HG03342 (cell line): ENCODE data around the gene SYT9.

Source experiments
- ATAC-seq: cut with Tn5 transposase; IDR thresholded peaks from one replicate; pipeline ENCODE4 v1.9.1; 2021; ENCODE audit warnings: mild to moderate bottlenecking, moderate library complexity; ENCODE audit not compliant: unreplicated experiment

SYT9 gene

DNA sequence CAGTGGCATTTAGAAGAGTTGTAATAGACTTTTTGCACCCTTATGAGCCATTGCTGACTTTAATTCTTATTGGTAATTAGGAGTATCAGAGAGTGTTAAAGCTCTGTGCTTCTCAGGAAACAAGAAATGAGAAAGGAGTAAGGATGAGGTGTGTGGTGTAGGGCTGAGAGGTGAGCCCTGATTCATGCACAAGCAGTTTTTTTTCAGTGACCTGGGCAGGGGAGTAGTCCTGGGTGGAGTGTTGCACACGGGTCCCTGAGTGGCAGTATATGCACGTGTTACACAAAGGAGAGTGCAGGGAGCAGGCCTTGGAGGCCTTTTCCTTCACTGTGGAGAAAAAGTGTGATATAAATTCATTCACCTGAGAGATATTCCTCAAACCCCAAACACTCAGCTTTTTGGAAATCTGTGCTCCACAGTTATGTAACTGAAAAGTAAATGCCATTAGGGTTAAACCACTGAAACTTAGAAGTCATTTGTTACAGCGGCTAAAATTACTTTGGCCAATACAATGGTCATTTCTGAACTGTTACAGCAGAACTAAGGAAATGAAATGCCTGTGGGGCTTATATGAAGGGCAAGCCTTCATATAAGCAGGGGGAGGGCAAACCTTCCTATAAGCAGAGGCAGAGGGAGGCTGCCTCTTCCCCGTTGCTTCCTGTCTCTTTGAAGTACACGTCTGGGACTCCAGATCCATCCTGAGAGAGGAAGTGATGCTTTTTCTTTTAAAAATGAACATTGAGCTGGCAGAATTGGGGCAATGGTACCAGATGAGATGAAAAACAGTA, 171.0 kb downstream of the SYT9 start:
- no peak for ATAC-seq

DNA sequence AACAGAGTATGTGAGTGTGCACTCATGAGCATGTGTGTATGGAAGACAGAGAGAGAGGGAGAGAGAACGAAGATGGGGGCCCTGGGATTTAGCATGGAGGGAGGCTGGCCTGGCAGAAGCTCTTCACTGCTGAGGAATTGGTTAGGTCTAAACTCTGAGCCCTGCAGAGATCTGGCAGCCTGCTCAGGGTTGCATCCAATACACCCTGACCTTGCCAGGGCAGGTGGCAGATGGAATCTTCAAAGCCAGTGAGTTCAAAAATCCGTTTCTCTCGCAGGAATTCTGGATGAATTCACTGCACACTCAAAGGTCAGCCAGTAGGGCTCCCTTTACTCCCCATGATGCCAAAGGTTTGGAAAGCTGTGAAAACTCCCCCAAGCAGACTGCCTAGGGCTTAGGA, 172.2 kb downstream of the SYT9 start:
- ATAC-seq, result no peak

DNA sequence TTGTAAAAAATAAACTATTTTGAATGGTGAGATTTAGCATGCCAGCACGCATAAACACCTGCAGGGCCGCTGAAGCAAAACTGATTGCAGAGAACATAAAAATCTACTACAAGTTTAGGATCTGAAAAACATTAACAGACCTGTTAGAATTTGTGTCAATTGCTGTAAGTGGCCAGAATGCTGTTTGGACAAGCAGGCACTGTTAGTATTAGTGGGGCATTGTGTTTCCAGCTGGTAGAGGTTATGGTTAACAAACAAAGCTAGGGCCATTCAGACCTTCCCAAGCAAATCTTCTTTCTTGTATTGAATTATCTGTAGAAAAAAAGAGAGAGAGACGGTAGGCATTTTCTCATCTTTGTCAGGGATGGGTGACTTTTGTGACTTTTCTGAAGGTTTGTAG, 176.0 kb downstream of the SYT9 start:
- ATAC-seq, result no peak

DNA sequence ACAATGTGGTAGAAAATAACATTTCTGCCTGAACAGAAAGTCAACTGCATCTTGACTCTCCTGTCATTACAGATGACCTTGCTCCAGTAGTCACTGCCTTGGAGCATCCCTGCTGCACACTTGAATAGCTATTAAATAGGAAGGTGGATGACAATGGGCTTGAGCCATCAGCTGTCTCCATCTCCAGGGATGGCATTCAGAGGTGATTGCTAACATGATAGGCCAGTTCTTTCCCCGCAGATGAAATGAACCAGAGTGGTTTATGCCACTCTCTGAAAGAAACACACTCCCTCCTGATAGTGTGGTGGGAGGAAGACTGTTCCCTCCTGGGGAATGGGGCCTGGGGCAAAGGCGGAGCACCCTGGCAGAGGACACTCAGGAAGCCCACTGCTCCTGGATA, 176.5 kb downstream of the SYT9 start:
- ATAC-seq, result no peak

DNA sequence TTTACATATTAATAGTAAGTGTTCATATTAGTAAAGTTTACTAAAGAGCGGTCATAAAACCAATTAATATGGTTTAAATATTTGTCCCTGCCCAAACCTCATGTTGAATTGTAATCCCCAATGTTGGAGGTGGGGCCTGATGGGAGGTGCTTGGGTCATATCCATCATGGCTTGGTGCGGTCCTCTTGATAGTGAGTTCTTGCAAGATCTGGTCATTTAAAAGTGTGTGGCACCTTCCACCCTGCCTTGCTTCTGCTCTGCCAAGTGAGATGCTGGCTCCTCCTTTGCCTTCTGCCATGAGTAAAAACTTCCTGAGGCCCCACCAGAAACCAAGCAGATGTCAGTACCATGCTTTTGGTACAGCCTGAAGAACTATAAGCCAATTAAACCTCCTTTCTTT, 178.8 kb downstream of the SYT9 start:
- no peak for ATAC-seq

DNA sequence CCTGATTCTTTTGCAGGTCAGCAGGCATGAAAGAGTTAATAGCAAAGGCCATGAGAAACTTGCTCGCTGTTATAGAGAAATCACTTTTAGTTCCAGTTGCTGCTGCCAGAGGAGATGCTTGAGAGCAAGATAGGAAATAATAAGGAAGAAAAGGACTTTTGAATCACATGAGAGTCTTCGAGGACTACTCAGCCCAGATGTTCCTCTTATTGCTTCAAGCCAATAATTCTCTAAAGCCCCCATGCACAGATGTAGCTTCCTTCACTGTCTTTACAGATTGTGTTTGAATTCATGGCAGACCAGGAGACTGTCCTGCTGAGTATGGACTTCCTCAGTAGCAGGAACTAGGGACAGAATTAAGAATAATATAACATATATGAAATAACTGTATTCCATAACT, 183.5 kb downstream of the SYT9 start:
- no peak for ATAC-seq

DNA sequence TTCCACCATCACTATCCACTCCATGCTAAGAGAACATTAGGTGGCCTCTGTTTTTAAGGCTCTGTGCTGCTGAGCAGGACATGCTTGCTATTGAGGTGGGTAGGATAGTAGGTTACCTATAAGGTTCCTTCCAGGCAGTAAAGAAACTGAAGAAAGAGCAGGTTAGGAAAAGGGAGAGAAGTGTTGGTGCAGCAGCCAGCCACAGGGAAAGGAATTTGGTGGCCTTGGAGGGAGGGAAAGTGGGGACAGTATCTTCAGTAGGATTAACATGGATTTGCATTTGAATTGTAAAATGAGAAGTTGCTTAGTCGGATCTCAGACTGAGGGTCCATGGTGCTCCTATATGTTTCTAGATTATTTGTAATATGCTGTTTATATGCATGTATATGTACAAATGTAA, 184.4 kb downstream of the SYT9 start:
- no peak for ATAC-seq

DNA sequence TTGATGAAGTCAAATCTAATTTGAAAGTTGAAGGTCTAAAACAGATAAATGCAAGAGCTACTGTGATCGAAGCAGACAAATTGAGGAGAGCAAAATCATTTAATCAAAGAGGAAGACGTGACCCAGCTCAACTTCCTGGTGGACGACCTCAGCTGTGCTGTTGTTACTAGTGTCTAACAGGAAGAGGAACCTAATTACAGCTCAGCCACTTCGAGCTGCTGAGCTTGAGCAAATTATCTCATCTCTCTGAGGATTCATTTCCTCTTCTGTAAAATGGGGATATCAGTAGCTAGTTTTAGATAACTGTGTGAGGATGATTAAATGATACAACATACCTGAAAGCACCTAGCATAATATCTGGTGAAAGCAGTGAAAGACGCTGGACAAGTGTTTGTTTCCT, 185.0 kb downstream of the SYT9 start:
- no peak for ATAC-seq

DNA sequence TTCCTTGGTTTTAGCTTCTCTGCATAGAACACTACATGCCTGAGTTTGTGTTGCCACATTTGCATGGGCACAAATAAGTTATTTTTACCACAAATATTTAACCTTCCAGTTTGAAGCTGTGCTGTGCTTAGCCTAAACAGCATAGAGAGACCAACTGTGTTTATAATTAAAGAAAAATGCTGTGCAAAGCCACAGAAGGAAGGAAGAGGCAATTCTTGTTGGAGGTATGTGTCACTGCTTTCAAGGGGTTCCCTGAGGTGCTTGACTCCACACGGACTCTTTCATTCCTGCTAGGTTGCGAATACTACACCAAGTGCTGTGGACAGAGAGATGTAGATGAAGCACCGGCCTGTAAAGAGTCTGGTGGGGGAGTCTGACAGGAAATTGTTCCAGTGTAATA, 186.0 kb downstream of the SYT9 start:
- no peak for ATAC-seq

DNA sequence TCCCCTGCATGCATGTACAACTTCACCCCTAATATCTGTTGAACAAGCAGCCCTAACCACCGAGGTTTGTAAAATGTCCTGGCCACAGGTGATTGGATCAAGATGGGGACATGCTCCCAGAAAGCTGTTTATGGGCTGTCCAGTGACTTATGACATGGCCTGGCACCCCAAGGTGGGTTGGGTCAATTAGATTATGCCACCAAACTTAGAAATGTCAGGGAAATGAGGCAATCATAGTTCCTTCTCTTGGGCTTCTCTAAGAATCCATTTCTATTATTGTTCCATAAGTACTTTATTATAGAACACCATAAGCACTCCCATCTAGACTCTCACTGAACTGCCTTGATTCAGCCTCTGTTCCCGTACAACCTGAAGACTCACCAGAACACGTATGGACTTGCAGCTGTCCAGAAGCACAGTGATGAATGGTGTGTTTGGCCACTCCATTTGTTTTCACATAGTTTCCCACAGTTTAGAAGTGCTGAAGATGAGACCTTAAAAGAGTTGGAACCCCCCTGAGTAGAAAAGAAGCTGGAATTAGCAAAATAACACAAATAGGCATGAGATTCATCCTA, 188.1 kb downstream of the SYT9 start:
- no peak for ATAC-seq

DNA sequence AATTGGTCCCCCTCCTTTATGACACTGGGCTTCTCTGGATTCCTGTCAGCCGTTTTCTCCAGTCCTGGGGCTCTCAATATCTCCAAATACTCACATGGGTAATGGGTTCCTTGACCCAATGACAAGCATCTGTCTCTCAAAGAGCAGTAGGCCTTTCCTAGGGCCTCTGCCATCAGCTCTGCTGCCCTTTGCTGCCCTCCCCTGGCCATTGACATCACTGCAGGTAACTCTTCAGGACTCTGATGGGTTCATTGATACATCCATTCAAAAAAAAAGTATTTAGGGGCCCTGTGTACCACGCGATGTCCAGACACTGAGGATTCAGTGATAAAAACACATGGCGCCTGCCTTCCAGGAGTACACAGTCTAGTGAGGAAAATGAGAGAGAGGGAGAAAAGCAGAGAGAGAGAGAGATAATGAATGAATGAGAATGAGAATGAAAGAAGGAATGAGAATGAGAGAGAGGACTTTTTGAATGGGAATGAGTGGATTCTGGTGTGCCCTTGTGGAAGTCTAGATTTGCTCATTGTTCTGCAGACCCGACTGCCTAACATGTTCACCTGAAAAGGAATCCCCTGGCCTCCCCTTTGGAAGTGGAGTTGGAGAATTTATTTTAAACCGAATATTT, 191.0 kb downstream of the SYT9 start:
- peak; percentile 89 for ATAC-seq

DNA sequence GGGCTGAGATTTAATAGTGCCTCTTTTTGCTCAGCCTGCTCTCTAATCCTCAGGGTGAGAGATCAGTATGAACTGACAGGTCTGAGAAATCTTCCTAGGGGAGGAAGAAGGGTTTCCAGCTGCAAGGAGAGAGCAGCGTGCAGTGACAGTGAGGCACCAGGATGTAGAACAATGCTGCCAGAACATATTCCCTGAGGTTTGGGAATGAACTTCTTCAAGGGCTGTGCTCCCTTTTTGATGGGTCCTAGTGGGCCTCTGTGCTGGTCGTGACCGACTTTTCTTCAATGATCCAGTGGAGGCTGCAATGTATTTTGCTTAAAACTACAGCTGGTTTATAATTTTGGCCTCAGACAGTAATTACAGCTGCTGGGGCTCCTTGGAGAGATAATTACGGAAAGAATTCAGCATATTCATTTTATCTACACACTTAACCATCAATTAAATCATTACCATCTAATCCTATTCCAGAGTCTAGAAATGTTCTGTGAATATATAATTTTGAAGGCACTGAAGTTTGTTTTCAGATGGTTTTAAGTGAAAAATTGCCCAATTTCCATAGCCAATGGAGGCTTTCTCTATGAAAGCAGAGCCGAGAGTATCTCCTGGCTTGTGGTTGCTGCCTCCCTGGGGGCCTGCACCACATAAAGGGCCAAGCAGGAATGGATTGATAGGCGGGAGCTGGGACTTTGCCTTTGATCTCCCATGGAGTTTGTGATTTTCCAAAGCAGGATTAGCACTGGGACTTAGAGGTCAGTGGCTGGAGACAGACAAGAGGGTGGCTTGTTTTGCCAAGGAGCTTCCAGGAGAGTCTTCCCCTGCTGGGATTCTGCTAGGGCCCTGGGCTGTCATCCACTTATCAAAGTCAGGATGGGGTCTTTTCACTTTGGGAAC, 192.6 kb downstream of the SYT9 start:
- ATAC-seq, result no peak

DNA sequence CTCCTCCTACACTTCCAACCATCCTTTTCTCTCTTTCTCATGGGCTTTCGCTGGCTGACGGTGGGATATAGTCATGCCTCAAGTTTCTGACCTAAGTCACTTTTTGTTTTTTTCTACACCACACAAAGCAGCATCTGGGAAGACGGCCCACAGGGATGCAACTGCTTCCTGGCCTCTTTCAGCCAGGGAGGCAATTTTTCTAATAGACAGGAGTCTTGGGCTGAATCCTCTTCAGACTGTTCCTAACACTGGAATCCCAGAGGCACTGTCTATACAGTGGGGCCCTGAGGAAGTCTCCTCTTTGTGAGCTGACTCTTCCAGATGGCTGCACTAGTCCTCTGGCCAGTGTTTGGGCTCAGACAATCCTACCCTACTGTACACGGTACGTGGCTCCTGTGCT, 193.9 kb downstream of the SYT9 start:
- no peak for ATAC-seq

DNA sequence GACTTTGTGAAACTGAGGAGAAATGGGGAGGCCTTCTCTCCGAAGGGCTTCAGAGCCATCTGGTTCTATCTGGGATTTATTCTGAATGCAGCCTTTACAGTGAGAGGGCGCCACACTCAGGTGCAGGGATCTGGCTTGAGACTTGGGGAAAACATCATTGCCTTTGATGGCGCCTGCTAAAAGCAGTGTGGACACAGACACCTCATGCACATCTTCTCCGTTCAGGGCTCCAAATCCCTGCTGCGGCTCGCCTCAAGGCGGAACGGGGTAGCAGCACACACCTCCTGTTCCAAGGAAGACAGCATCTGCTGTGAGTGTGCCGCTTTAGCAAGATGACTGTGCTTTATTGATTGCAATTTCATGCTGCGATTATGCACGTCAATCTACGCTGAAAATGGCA, 196.5 kb downstream of the SYT9 start:
- ATAC-seq, result no peak

DNA sequence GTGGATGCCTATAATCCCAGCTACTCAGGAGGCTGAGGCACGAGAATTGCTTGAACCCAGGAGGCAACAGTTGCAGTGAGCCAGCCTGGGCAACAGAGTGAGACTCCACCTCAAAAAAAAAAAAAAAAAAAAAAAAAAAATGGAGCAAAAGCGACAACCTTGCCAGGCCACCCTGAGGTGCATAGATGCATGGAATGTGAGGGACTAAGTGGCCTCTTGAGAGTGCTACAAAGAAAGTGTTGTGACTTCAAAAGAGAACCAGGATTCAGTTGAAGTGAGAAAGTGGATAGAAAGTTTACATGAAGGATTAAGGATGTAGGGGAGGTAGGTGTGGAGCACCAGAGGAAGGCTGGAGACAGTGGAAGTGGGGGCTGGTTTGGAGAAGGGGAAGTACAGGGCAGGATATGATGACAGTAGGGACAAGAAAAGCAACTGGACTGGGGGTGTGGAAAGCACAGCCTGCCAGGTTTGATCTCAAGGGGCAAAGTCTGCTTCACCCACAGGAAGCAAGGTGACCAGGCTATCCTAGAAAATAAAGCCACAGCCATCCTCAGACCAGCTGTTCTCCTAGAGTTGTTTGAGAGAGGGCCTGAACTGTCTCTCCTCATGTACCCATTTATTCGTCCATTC, 197.6 kb downstream of the SYT9 start:
- no peak for ATAC-seq

DNA sequence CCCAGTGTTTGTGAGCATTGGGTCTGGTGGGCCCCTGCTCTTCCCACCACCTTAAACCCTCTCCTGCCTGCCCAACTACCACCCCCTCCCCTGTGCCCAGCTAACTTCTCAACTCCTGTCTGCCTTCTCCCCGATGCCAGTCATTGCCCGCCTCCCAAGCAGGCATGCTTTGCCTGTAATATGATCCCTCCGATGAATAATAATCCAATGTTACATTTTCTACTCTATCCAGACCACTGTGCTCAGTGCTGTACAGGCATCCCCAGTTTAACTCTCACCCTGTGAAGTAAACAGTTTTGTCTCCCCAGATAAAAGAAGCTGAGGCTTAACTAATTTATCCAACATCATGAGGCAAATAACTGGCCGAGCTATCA, 198.1 kb downstream of the SYT9 start:
- no peak for ATAC-seq

DNA sequence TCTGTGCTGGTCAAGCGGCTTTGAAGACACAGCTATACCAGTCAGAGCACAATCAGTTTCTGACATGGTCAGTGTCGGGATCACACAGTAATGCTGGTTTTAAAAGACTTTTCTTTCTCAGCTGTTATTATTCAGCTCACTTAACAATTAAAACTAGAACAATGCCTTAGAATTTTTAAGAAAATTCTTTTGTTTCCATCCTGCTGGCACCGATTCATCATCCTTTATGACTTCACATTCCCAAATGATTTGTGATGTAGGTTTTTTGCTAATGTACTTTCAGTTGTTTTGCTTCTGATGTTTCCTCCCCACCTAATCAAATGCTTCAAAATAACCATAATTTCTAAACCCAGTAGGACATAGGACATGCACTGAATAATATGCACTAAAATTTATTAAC, 199.1 kb downstream of the SYT9 start:
- no peak for ATAC-seq

DNA sequence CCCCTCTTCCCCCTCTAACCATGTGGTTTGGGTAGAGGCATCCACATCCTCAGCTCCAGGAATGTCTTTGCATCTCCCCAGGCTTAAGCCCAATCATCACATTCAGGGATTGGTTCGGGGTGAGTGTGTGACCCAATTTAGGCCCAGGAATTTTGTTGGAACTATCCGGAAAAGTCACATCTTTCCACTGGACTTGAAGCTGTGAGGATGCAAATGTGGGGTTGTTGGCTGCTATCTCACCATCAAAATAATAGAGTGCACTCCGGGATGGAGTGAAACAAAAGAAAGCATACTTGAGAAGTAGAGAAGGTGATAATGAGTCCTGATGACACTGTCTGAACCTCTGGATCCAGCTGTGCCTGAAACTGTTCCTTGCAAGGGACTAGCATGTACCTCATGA, 199.8 kb downstream of the SYT9 start:
- ATAC-seq, result no peak

DNA sequence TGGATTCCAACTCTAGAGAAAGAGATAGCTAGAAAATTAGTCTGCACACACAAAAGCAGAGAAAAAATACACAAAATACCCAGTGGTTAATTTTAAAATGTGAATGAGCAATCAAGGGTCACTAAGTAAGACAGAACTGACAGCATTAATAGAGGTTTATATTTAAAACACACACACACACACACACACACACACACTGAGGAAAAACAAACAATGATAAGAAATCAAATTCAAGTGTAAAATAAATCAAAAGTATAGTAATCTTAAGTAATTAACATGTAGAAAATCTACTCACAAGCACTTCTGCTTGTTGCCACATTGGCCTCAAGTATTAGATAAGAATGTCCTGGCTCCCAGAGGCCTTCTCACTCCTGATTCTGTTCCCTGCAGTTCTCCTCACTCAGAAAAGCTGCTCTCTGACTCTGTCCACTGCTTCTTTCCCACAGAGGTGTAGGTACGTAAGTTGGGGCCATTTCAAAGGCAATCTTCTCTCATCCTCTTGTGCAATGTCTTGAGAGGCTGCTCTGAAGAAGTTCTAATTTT, 200.3 kb downstream of the SYT9 start:
- ATAC-seq, result no peak

DNA sequence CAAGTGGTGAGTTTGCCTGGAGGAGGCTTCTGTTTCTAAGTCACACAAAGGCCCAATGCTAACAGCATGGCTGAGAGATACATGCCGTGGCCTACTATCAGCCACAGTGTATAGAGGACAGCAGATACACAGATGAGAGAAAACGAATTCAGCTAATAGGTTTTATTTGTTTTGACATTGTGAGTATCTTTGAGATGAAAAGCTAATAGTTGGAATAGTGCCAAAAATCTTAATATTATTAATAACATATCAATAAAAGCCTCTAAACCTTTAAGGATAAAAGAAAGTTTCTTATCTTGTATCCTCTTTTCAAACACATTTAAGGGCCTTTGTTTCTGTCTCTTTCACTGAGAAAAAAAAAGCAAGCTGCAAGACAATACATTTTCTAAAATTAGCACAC, 203.2 kb downstream of the SYT9 start:
- no peak for ATAC-seq

DNA sequence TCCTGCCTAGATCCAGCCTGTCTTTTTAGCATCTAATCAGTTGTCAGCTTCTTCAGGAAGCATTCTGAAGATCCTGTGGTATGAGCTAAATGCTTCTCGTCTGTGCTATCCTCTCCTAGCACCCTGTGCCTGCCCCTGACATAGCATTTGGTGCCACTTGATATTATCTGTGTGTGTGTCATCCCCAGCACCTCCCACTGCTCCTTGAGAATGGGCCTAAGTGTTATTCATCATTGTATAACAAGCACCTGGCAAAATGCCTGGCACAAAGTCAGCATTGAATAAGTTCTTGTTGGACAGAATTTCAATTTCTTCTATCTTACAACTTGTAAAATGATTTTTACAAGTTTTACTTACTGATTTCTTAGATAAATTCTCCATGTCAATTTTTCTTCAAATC, 205.5 kb downstream of the SYT9 start:
- no peak for ATAC-seq
